Stimulated activated CD8-positive, alpha-beta memory T cell treated with anti-CD3 and anti-CD28 coated beads, Interleukin-12 subunit alpha, Interleukin-12 subunit beta, amount 100 ng/mL, for 4 hours (primary cell): Measurements from ENCODE around the gene HOXB2.

Experiments used
- DNase-seq: peaks from one replicate; pipeline ENCODE4 v3.0.0-alpha.2; 2020; ENCODE audit warnings: low read depth

The HOXB2 gene

DNA sequence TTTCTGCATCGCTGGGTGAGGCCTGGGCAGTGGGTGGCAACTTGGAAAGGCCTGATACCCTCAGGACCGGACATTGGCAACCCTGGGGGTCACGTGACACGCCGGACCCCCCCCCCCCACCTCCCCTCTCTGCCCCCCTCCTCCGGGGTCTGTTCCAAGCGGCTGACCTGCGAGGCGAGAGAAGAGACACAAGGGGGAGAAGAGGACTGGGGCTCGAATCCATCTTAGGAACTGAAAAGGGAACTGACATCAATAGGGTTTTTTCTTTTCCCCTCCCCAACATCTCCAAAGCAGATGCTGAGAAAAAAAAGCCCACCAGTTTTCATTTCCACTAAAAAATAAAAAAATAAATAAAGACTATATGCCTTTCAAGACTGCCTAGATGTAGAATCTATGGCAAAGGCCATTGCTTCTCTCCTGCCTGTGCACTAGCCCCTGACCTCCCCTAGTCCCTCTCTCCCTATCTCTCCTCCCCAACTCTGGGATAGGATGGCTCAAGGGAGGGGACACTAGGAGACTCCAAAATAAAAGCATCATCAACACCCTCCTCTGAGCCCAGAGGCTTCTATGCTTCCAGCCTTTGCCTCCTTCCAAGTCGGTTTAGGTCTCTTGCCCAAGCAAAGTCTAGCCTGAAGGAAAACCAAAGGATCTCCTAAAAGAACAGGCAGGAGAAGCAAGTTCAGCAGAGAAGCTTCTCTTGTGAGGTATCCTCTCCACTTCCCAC is 7.7 kb upstream of the HOXB2 start:
- no peak for DNase-seq

DNA sequence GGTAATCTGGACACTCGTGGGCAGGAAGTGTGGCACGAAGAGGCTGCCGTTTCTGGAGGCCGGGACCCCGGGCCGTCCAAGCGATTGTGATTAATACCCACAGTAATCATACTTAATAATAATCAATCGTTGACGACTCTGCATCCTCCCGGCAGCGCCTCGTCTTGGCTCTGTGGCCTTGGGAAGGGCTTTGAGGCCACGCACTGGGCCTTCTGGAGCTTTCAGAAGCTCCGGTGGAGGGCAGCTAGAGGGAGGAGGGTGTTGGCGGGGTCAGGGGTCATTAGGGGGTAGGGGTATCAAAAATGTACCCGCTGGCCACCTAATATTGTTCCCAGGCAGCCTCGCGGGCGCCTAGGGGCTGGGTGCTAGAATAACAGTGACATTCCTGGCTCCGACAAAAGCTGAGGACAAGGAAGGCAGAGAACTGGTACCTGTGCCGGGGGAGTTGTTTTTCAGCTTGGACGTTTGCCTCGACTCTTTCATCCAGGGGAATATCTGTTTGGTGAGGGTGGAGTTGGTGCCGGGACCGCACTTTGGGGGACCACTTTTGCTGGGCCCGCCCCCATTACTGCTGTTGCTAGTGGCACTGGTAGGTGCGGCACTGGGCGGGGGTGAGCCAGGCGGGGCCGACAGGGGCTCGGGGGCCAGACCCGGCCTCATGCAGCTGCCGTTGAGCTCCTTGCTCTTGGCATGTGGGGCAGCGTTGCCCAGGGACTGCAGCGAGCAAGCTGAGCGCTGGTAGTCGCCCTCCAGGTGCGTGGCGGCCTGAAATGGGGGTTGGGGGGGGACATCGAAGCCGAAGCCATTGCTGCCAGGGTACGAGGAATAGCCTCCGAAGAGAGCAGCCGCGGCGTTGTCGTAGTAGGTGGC is 6.9 kb upstream of the HOXB2 start:
- no peak for DNase-seq

DNA sequence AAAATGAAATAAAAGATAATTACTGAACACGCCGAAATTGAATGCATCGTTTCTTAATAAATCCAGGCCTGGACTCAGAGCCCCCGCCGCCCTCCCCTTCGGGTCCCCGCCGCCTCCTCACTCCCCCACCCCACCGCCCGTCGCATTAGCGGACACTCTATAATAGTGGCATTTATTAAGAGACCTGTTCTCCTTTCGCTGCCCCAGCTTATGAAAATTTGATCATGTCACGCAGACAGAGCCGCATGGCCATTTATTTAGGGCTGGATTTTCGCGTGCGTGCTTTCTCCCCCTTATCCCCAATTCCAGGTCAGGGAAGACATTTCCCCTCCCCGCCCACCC is 6.3 kb upstream of the HOXB2 start:
- no peak for DNase-seq

DNA sequence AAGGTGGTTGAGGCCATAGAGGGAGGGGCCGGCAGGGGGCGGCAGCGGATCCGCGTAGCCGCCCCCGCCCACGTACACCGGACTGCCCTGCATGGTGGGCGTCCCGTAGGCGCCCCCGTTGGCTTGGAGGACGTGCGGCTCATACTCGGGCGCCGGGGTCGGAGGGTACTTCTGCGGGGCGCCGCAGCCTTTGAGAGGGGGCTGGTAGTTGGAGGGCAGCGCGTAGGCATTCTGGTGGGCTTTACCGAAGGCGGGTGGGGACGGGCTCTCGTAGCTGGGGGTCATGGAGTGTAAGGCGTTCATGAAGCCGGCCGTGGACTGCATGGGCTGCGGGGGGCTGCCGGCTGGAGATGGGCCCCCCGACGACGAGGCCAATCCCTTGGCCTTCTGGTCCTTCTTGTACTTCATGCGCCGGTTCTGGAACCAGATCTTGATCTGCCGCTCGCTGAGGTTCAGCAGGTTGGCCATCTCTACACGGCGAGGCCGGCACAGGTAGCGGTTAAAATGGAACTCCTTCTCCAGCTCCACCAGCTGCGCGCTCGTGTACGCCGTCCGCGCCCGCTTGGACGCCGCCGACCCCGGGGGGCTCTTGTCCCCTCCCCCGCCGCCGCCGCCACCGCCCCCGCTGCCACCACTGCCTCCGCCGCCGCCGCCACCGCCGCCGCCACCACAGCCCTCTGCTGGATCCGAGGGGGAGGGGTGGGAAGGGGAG is 5.7 kb upstream of the HOXB2 start:
- DNase-seq = no peak

DNA sequence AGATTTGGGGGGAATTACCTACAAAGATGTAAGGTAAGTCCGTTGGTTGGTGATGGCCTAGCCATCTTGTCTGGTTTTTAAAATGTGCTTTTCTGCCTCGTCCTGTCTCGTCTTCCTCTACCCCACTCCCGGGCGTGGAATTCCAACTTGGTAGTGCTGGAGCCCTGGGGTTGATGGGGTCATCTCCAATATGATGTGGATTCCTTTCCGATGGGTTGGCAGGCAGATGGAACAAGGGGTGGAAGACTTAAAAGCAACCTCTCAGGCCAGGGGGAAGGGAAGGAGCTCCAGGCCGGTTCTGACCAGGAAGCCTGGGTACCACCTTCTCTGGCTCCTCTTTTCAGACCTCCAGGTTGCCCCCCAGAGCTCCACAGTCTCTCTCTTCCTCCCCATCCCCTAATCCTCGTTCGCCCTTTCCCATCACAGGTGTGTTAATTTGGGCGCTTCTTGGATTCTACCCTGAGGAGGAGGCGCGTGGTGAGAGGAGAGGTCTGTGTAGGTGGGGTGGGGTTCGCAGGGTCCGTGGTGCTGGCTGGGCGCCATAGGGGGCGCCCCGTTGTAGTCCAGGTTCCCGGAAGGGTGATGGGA is 5.1 kb upstream of the HOXB2 start:
- DNase-seq = no peak

DNA sequence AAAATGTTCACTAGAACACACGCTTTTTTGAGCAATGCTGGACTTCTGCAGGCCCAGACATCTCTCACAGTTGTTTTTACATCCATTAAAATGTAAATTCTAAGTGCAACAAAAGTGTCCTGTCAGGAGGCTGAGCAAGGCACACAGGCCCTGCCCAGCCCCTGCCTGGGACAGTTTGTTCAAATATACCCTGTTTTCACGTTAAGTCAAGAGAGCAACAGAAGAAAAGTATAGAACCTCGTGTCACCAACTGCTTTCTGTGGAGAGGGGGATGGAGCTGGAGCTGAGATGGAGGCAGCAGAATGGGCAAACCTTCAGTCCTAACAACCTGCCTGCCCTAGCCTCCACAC is 4.3 kb upstream of the HOXB2 start:
- DNase-seq = no peak

DNA sequence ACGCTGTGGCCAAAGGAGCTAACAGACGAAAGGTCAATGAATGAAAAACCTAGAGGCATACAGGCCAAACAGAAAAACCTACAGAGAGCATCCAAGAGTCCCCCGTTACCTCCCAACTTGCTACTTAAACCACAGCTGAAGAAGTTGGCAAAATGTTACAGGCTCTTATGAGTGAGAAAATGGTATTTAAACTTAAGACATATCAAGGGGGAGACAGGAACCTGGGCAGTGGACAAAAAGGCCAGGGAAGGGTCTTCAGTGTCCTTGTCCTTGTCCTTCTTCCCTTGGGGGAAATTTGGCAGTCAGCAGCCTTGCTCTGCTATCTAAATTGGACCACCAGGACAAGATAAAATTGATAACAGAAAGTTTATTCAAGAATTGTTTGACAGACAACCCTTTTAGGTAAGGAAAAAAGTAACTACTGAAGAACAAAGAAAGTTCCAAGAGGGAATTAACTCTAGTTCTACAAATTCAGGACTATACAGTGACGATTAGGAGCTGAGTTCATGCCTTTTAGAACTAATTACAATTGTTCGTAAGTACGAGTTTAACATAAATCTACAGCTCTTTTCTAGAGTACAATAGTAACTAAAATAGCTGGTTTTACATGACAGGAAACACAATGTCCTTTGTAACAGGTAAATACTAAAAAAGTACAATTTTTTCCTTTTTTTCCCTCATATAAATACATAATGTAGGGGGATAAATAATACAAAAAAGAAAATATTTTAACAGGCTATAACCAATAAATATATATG is 3.8 kb upstream of the HOXB2 start:
- no peak for DNase-seq

DNA sequence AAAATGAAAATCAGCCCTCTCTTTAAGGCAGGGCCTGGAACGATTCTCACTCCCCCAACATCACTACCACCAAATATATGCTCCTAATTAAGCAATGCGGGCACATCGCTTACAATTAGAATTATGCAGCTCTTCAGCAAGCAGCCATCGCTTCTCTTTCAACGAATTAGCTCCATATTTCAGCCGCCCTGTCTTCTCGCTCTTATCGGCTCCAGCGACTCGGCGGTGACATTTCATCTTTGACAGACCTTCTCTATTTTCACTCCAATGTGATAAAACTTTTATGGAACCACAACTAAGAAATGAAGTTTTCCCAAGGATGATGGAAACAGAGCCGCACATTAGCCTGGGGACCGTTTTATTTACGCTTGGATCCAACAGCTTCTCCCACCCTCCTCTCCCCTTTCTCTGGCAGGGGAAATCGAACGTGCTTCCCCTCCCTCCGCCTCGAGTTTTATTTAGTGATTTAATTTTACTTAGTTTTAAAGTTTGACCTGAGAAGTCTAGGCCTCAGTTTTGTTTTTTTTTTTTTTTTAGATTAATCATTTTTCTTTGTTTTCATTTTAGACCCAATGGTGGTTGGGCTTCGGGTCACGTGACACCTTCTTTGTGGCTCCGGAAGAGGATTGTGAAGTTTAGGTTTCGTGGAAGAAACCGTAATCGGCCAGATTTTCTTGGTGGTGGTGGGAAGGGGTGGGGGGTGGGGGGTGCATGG is 3.1 kb upstream of the HOXB2 start:
- no peak for DNase-seq

DNA sequence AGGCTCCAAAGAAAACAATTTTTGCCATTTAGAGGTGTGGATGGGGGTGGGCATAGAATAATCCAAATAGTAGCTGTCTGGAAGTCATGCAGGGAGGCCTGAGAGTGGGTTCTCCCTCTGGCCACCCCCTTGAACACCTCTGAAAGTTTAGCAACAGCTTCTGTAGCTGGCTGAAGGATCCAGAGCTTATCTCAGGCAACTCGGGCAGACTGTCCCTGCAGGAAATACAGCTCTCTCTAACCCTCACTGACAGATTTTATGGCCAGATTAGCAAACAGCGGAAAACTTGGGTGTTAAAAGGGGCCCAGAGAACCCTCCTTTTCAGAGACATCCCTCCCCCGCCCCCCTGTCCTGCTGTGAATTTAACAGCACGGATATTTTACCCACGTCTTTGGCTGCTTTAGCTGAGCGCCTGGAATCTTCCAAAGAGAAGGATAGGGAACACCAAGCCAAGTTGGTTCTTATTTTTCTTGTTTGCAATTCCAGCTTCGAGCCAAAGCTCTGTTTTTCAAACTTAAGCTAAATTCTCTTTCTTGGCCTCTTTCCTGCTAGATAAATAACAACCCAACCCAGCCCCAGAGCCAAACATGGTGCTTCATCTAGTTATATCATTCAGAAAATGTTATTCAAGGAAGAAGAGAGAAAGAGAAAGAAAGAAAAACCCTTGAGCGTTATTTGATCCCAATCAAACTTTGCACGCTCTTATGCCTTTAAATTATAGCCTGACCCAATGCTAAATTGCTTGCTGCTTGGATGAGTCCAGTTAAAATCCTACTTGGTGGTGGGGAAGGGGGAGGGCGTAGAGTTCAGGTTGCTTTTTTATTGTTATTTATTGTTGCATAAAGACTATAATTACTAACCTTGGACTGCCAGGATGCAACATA is 2.3 kb upstream of the HOXB2 start:
- DNase-seq = no peak

DNA sequence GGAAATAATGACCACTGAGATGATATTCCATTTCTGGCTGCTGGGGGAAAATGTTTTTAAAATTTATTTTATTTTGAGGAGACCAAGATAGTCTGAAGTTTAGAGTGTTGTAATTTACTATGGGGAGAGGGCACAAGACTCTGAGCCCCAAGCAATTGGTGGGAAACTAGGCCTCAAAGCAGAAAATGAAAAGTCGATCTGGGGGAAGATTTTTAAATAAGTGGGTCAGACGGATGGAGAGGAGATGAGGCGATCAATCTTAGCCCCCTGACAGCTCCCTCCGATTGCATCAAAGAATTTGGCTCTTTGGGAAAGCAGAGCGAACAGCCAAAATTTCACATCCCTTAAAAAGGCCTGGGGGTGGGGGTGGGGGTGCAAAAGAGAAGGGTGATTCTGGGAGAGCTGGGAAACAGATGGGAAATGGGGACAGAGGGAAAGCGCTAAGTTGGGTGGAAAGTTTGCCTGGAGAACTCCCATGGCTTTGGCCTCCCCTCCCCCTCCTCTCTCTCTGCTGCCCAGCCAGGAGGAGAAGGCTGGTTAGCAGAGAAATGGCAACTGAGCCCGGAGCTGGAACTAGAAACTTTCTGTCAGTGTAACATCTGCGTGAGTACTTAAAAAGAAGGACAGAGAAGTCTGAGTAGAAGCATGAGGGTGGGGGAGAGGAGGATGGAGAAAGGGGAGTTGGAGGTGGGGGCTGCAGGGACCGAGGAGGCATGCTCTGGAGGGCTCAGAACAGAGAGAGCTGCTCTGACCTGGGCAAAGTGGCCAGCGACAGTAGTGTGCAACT is 1.4 kb upstream of the HOXB2 start:
- no peak for DNase-seq

DNA sequence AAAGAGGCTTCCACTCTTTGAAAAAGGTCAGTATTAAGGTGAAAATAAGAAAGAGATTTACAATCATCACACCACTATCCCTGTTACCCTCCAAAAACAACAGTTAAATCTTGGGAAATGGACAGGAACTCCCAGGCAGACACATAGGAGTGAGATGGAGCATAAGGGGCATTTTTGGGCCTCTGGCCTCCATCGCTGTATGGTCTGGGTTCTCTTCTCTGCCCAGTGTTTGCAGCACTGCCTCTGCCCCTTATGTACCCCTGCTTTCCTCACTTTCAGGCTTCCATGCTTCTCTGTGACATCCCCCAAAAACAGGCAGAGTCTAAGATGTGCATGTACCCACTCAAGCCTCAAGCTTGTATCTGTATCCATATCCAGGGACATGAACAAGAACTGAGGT is 630 bp upstream of the HOXB2 start:
- DNase-seq = no peak

DNA sequence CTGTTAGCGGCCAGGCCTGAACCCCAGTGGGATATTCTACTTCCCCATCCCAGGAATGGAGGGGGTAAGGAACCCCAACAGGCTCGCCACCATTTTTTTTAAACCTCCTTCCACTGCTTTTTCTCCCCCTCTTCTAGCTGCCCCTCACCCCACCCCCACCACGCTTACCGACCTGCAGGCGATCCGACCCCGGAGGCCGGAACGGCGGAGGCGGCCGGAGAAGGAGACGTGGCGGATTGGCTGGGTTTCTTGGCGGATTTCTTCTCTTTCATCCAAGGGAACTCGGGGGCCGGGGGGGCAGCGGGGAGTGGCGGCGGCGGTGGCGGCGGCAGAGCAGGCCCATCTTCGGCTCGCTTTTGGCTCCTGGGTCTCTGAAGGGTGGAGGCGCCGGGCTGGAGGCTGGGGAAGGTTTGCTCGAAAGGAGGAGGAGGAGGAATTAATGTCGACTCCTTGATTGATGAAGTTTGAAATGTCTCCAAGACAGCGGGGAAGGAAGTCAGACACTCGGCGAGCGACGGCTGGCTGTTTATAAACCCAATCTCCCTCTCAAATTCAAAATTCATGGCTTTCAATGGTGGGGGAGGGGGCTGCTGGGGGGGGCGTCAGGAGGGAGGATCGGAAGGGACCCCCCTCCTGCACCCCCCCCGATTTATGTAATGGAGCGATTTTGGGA is 424 bp downstream of the HOXB2 start:
- no peak for DNase-seq

DNA sequence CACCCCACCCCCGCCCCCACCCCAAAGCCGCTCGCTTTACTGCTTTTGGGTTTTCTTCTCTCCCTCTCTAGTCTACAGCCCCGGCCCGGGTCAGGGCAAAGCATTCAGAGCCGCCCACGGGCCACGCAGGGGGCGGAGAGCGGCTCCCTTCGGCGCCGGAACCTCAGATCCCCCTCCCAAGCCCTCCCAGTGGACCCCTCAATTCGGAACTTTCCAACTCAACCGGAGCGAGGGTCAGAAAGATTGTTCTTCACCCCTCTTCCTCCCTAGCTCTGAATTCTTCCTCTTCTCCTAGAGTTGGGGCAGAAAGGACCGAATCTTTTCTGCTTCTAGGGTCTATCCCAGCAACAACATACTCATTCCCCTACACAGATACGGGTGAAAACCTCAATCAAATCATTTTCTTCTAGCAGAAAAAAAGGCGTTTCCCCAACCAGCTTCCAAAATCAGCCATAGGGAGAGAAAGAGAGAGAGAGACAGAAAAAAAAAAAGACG is 1.0 kb downstream of the HOXB2 start:
- peak; percentile 20 for DNase-seq

DNA sequence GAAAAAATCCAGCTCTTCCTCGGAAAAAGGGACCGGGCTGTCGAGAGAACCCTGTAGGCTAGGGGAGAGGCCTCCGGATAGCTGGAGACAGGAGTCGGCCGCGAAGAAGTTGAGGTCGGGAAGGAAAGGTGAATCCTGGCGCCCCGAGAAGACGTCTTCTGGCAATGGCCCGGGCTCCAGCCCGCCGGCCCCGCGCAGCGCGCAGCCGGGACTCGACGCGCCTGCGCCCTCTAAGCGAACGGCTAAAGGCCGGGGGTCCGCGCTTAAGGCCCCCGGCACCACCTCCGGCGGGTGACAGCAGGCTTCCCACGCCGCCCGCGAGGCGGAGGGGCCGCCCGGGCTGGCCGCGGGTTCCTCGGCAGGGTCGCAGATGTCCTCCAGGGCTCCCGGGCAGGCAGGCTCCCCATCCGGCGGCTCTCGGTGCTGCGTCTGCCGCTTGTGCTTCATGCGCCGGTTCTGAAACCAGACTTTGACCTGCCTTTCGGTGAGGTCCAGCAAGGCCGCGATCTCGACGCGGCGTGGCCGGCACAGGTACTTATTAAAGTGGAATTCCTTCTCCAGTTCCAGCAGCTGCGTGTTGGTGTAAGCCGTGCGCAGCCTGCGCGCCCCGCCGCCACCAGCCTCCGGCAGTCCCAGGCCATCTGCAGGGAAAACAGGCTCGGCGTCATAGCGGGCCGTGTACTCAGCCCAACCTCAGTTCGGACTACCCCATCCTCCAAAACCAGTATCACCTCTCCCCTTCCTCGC is 1.6 kb downstream of the HOXB2 start:
- DNase-seq = peak; percentile 27

DNA sequence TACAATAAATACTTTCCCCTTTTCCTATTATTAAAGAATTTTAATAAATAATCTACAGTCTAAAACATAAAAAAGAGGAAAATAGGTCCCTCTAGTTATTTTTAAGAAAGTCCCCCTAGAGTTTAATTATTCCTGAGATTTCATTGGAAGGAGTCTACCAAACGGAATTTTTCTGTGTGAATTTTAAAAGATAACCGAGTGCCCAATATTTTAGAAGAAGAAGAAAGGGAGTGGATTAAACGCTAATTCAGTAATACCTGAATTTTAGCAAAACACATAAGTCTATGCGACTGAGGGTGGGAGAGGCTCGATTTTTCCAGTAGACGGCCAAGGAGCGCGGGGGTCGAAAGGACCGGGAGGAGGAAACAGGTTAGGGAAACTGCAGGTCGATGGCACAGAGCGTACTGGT is 2.2 kb downstream of the HOXB2 start:
- no peak for DNase-seq

DNA sequence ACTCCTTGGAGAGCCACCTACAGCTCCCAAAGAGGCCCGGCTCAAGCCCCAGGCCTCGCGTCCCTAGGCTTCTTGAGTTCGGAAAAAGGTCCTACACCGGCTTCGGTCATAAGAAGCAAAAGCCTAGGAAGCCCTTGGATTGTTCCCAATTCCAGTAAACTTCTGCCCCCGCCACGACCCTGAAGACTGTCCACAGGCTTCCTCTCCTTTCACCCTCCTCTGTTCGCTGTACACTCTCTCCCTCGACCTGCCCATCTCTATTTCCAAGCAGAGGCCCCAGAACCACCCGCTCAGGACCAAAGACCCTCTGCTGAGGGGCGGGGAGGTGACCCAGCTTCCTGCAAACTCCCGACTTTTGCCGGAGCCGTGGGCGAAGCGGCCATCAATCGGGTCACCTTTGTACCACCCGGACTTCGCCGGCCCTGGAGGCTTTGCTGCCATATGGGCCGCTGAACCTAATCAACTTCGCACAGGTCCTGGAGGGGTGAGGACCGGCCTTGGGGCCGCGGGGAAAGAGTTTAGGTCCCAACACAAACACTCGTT is 2.7 kb downstream of the HOXB2 start:
- no peak for DNase-seq

DNA sequence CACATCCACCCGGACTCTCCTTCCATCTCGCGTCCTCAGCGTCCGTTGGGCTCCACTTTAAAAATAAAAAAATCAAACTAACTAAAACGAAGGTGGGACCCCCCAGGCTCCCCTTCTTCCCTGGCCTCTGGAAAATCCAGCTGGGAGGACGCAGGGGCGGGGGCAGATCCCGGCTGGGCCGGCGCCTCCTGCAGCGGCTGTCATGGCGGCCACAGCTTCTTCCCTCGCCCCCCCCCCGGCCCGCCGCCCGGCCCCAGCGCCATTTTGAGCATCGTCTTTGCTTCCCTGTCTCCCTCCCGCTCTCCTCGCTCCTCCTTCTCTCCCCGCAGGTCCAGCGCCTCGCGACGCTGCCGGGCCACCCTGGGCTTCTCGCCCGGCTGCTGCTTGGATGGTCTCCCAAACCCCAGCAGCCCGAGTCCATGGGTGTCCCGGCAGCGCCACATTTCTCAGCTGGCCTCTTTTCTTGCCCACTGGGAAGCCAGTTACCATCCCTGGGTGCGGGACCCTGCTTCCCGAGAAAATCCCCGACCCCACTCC is 3.3 kb downstream of the HOXB2 start:
- peak; percentile 14 for DNase-seq
